Measurements from ENCODE around the gene MRGPRX2. TPM values are rescaled to one million over a fixed set of nuclear protein-coding genes. Genes with fewer than 3 reads are reported as not detected.

Gene MRGPRX2
- total and polyA plus RNA-seq, 9 of the 15 experiments (the other 6 are each of a cell fraction or from before 2014, with no cell fraction given) = not detected

GRCh38 chr11:19102521-19102900, 42.0 kb upstream of the MRGPRX2 start (continued):
- TF ChIP-seq, protein P1, sequence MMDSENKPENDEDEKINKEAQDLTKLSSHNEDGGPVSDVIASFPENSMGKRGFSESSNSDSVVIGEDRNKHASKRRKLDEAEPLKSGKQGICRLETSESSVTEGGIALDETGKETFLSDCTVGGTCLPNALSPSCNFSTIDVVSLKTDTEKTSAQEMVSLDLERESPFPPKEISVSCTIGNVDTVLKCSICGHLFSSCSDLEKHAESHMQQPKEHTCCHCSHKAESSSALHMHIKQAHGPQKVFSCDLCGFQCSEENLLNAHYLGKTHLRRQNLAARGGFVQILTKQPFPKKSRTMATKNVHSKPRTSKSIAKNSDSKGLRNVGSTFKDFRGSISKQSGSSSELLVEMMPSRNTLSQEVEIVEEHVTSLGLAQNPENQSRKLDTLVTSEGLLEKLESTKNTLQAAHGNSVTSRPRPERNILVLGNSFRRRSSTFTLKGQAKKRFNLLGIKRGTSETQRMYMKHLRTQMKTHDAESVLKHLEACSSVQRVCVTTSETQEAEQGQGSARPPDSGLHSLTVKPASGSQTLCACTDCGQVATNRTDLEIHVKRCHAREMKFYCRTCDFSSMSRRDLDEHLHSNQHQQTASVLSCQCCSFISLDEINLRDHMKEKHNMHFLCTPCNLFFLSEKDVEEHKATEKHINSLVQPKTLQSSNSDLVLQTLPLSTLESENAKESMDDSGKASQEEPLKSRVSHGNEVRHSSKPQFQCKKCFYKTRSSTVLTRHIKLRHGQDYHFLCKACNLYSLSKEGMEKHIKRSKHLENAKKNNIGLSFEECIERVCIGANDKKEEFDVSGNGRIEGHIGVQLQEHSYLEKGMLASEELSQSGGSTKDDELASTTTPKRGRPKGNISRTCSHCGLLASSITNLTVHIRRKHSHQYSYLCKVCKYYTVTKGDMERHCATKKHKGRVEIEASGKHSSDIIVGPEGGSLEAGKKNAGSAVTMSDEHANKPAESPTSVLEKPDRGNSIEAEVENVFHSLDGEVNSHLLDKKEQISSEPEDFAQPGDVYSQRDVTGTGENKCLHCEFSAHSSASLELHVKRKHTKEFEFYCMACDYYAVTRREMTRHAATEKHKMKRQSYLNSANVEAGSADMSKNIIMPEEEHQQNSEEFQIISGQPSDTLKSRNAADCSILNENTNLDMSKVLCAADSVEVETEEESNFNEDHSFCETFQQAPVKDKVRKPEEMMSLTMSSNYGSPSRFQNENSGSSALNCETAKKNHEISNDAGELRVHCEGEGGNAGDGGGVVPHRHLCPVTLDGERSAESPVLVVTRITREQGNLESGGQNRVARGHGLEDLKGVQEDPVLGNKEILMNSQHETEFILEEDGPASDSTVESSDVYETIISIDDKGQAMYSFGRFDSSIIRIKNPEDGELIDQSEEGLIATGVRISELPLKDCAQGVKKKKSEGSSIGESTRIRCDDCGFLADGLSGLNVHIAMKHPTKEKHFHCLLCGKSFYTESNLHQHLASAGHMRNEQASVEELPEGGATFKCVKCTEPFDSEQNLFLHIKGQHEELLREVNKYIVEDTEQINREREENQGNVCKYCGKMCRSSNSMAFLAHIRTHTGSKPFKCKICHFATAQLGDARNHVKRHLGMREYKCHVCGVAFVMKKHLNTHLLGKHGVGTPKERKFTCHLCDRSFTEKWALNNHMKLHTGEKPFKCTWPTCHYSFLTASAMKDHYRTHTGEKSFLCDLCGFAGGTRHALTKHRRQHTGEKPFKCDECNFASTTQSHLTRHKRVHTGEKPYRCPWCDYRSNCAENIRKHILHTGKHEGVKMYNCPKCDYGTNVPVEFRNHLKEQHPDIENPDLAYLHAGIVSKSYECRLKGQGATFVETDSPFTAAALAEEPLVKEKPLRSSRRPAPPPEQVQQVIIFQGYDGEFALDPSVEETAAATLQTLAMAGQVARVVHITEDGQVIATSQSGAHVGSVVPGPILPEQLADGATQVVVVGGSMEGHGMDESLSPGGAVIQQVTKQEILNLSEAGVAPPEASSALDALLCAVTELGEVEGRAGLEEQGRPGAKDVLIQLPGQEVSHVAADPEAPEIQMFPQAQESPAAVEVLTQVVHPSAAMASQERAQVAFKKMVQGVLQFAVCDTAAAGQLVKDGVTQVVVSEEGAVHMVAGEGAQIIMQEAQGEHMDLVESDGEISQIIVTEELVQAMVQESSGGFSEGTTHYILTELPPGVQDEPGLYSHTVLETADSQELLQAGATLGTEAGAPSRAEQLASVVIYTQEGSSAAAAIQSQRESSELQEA (IDR thresholded peaks at IDR 0.05; ENCODE audit: low read depth) = no peak
- no peak for TF ChIP-seq ILF3 (IDR thresholded peaks at IDR 0.05; ENCODE audit: borderline replicate concordance)
- no peak for TF ChIP-seq TARDBP (IDR thresholded peaks at IDR 0.05)
- no peak for TF ChIP-seq ZNF280B (CRISPR knock-in tag; IDR thresholded peaks at IDR 0.05)
- no peak for TF ChIP-seq ETV6 (IDR thresholded peaks at IDR 0.05; ENCODE audit: borderline replicate concordance in 1 of 2, low read depth in 2 of 2, low read length in 1 of 2)
- no peak for TF ChIP-seq ETV6 (CRISPR knock-in tag; IDR thresholded peaks at IDR 0.05; ENCODE audit: borderline replicate concordance)
